Right lobe of liver (tissue), 6 donors: ENCODE results near the gene NOS3. TPM values are rescaled to one million over a fixed set of nuclear protein-coding genes. Genes with fewer than 3 reads are reported as not detected.

ENCODE experiments used
- ATAC-seq, 4 donors: fragments of 200-7000 bp; cut with Tn5 transposase; one replicate each; pipeline ENCODE4 v1.9.1; 2020; ENCODE audit warnings: mild to moderate bottlenecking in 4 of 4, moderate library complexity in 4 of 4
- DNase-seq, 3 donors: peaks; one replicate each; pipeline ENCODE4 v3.0.0-alpha.2; 2020
- H3K27ac ChIP-seq, 3 donors: fragments of 200-600 bp; one replicate each; pipeline ENCODE4 v1.8.0; 2022
- H3K27me3 ChIP-seq, 2 donors: fragments of 200-600 bp; one replicate each; pipeline ENCODE4 v1.8.0; 2022
- H3K36me3 ChIP-seq, 4 donors: fragments of 200-600 bp; sonication (generic) in 1 of 4; one replicate each; pipeline versions ENCODE4 v1.5.1 to v1.8.0; 2017 to 2022; ENCODE audit warnings: control low read depth in 1 of 4
- H3K4me1 ChIP-seq, 4 donors: fragments of 200-600 bp; sonication (generic) in 1 of 4; one replicate each; pipeline versions ENCODE4 v1.5.1 to v1.8.0; 2017 to 2022; ENCODE audit warnings: control low read depth in 1 of 4
- H3K4me3 ChIP-seq, 3 donors: fragments of 200-600 bp; one replicate each; pipeline ENCODE4 v1.8.0; 2022
- H3K9me3 ChIP-seq, 4 donors: fragments of 200-600 bp; sonication (generic) in 1 of 4; one replicate each; pipeline versions ENCODE4 v1.5.1 to v1.8.0; 2017 to 2022; ENCODE audit warnings: control low read depth in 1 of 4
- CTCF ChIP-seq, 4 donors: fragments of 200-600 bp in 3 of 4; fragments of 450-650 bp in 1 of 4; IDR thresholded peaks; one replicate each; pipeline versions ENCODE4 v1.5.1 to v1.8.0; 2016 to 2022; ENCODE audit warnings: antibody characterized with exemption in 4 of 4, mild to moderate bottlenecking in 2 of 4
- POLR2A ChIP-seq: fragments of 450-650 bp; IDR thresholded peaks from one replicate; pipeline ENCODE4 v1.6.1; 2017; ENCODE audit warnings: antibody characterized with exemption, mild to moderate bottlenecking
- WGBS: methylation state at CpG from one replicate; pipeline ENCODE4 v1.1.6; 2018; ENCODE audit warnings: low coverage, low lambda C conversion rate; ENCODE audit not compliant: insufficient coverage; ENCODE audit errors: missing lambda C conversion rate; 5-methylcytosine and 5-hydroxymethylcytosine counted together
- intact Hi-C, 2 donors: fragments of 100-400 bp; cut with DNase I; formaldehyde crosslinking; loops; one replicate each; pipeline versions ENCODE4 v1.11.2 to v1.14.1; 2022
- total RNA-seq, 6 experiments: library from RNA; depleted of rRNA in 2 of 6; stranded (reverse); fragments of >200 nt in 2 of 6; fragmentation: NEBNext Ultra II Directional in 3 of 6; extraction: Animal tissue kit (Norgen Biotek cat#: 25700) in 3 of 6; gene quantifications; one replicate each; pipeline versions ENCODE4 v1.1.0 to v1.2.4, GENCODE V29; 2016 to 2023
- donor health status: DM: no; HTN: yes; CAD: no.
- donor health status: DM: no; HTN: no; CAD: no.
- donor health status: DM: no; HTN: no; CAD: no.
- donor health status: DM: no; HTN: yes; CAD: no.
- donor health status: DM: no; HTN: yes; CAD: no.

The NOS3 gene
- total RNA-seq, 6 experiments from 2014 or later = 2.4 to 9.2 (median 5.0) TPM

GRCh38 chr7:151043959-151044358, 53.1 kb downstream of the NOS3 start:
- Histone ChIP-seq H3K27me3 (no peaks in the 10 kb centered on the region), H3K36me3 (no peaks in the 10 kb centered on the region), H3K27ac (no peak overlapping the region), H3K4me3 (no peak overlapping the region), H3K9me3 (no peaks in the 10 kb centered on the region), H3K4me1 (peaks cover 0 to 2% (median 0%) of the 10 kb centered on the region in 4 donors)
- DNase-seq = no peak
- no peak for ATAC-seq
- intact Hi-C loops = no loop called here
- TF ChIP-seq CTCF (IDR thresholded peaks at IDR 0.05) (no peak), POLR2A (no peak)
- WGBS = 93% methylated on average over 7 of the region's 20 CpGs

GRCh38 chr7:151045262-151045661, 54.4 kb downstream of the NOS3 start:
- Histone ChIP-seq H3K4me3 (no peak overlapping the region), H3K27me3 (no peaks in the 10 kb centered on the region), H3K4me1 (no peaks in the 10 kb centered on the region), H3K9me3 (no peaks in the 10 kb centered on the region), H3K27ac (no peak overlapping the region), H3K36me3 (no peaks in the 10 kb centered on the region)
- WGBS = no CpG with 5 or more reads among the region's 11 CpGs
- TF ChIP-seq POLR2A = no peak
- TF ChIP-seq CTCF (IDR thresholded peaks at IDR 0.05) = no peak
- no peak for ATAC-seq
- DNase-seq = no peak
- intact Hi-C loops = no loop called here

GRCh38 chr7:151045967-151046366, 55.1 kb downstream of the NOS3 start:
- no peaks in the 10 kb centered on the region for H3K27me3 ChIP-seq
- no peak for DNase-seq
- intact Hi-C loops = no loop called here
- H3K4me1 ChIP-seq = no peaks in the 10 kb centered on the region
- no peaks in the 10 kb centered on the region for H3K36me3 ChIP-seq
- no peak for ATAC-seq
- H3K27ac ChIP-seq = no peak overlapping the region
- TF ChIP-seq POLR2A = no peak
- TF ChIP-seq CTCF (IDR thresholded peaks at IDR 0.05) = no peak
- no peak overlapping the region for H3K4me3 ChIP-seq
- WGBS = 74% methylated on average over 5 of the region's 9 CpGs
- H3K9me3 ChIP-seq = no peaks in the 10 kb centered on the region

GRCh38 chr7:151046603-151047573, 56.1 kb downstream of the NOS3 start:
- WGBS = 76% methylated on average over 3 of the region's 14 CpGs
- ATAC-seq (no peak), DNase-seq (no peak)
- Histone ChIP-seq H3K36me3 (no peaks in the 10 kb centered on the region), H3K27ac (no peak overlapping the region), H3K27me3 (no peaks in the 10 kb centered on the region), H3K4me3 (no peak overlapping the region), H3K4me1 (no peaks in the 10 kb centered on the region), H3K9me3 (no peaks in the 10 kb centered on the region)
- intact Hi-C loops = no loop called here
- TF ChIP-seq CTCF (IDR thresholded peaks at IDR 0.05) = no peak
- TF ChIP-seq POLR2A = no peak
